Esophagus muscularis mucosa (tissue), 4 donors: ENCODE data around the gene GNG7.

Experiments
- CTCF ChIP-seq, 3 experiments: fragments of 200-600 bp in 2 of 3; fragments of 450-650 bp in 1 of 3; sonication (generic) in 2 of 3; IDR thresholded peaks; one replicate each; pipeline ENCODE4 v1.5.1; 2017 to 2019; ENCODE audit warnings: antibody characterized with exemption in 3 of 3, mild to moderate bottlenecking in 2 of 3, moderate library complexity in 1 of 3
- EP300 ChIP-seq: sonication (generic); formaldehyde crosslinking; IDR thresholded peaks from one replicate; pipeline ENCODE4 v1.6.1; 2017; ENCODE audit warnings: antibody characterized with exemption
- POLR2AphosphoS5 ChIP-seq, 2 donors: sonication (generic); formaldehyde crosslinking; IDR thresholded peaks; one replicate each; pipeline ENCODE4 v1.6.1; 2017; ENCODE audit warnings: antibody characterized with exemption in 2 of 2

- TF ChIP-seq CTCF (IDR thresholded peaks at IDR 0.05) (no peak), POLR2AphosphoS5 (IDR thresholded peaks at IDR 0.05) (no peak), EP300 (no peak)
Measured at GRCh38 chr19:2732883-2733282, 30.4 kb upstream of the GNG7 start.
